HG02885 (cell line): Measurements from ENCODE around the gene NT5DC3.

ENCODE experiments used
- ATAC-seq: cut with Tn5 transposase; IDR thresholded peaks from one replicate; pipeline ENCODE4 v1.9.1; 2021; ENCODE audit warnings: mild to moderate bottlenecking; ENCODE audit not compliant: unreplicated experiment, poor library complexity

NT5DC3 gene

DNA sequence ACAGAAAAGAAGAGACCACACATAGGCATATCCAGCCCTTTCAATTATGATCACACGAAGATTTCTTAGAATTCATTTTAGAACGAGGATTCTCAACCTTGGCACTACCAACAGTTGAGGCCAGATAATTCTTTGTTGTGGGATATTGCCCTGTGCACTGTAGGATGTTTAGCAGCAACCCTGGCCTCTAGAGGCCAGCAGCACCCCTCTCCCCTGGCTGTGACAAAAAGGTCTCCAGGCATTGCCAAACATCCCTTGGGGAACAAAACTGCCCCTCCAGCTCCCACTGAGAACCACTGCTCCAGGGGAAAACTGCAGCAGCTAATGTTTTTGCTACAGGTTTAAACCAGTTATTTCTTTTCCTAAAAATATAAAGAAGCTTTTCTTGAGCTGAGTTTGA lies 7.1 kb downstream of the NT5DC3 start:
- no peak for ATAC-seq

DNA sequence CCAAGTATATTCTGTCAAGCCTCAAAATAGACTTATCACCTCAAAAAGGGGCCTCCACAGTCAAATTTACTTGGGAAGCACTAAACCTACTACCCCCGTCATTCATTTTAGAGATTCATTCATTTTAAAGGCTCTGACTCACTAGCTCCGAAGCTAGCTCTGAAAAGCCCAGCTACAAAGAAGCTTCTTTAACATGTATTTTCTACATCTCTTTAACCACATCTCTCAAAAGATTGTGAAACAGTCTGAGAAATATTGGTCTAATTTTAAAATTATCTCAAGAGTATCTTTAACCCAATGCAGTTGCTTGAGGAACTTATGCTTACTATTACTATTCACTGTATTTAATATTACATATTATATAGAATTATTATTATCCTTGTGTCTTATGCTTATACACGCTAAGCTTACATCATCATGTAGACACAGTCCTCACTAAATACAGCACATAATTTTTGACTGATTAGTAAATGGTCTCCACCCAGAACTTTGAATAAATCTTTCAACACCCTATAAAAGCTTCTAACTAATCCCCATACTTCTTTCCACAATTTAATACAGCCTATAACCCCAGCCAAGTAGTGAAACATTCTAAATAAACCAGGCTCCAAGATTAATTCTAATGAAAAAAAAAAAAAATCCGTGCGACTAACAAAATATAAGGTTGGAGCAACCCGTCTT lies 7.8 kb downstream of the NT5DC3 start:
- ATAC-seq = no peak

- ATAC-seq = no peak
Measured at GRCh38 chr12:103832048-103832997, 8.7 kb downstream of the NT5DC3 start.

- ATAC-seq = no peak
Measured at GRCh38 chr12:103830730-103831320, 10.2 kb downstream of the NT5DC3 start.

- ATAC-seq = no peak
Measured at GRCh38 chr12:103830025-103830725, 10.9 kb downstream of the NT5DC3 start.

GRCh38 chr12:103829092-103829491 lies 11.9 kb downstream of the NT5DC3 start:
- no peak for ATAC-seq

GRCh38 chr12:103827911-103828391 lies 13.1 kb downstream of the NT5DC3 start:
- no peak for ATAC-seq

- ATAC-seq = no peak
Measured at GRCh38 chr12:103824845-103825244, 16.2 kb downstream of the NT5DC3 start.

DNA sequence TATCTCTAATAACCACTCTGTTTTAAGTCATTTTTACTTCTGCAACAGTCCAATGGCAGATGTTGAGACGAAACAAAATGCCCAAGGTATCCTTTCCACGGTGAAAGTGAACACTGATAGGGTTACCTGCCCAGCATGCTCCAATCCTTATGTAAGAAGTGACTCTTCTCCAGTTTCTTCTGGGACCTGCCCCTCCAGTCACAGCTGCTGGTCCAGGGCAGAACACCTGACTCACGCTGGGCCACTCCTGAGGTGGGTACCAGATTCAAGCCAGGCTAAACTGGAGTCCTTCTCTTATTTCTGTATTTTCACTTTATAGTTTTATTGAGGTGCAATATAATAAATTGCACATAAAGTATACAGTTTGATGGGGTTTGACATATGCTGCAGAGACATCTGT lies 16.7 kb downstream of the NT5DC3 start:
- ATAC-seq = no peak

- no peak for ATAC-seq
Measured at GRCh38 chr12:103823871-103824270, 17.2 kb downstream of the NT5DC3 start.

DNA sequence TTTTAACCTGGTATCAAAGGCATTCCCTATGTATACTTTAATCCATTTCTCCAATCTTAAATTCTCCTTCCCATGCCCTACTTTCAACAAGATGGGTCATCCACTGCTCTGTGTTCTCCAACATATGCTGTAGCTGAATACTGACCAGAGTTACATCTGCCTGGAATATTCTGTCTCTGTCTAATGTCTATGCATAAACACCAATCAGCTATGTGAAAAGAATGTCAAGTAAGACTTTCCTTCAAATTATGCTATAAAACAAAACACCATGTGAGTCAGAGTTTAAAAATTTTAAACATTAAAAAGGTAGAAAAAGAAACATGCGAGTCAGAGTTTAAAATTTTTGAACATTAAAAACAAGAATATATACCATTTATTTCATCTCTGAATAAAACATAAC lies 19.3 kb downstream of the NT5DC3 start:
- ATAC-seq = no peak

DNA sequence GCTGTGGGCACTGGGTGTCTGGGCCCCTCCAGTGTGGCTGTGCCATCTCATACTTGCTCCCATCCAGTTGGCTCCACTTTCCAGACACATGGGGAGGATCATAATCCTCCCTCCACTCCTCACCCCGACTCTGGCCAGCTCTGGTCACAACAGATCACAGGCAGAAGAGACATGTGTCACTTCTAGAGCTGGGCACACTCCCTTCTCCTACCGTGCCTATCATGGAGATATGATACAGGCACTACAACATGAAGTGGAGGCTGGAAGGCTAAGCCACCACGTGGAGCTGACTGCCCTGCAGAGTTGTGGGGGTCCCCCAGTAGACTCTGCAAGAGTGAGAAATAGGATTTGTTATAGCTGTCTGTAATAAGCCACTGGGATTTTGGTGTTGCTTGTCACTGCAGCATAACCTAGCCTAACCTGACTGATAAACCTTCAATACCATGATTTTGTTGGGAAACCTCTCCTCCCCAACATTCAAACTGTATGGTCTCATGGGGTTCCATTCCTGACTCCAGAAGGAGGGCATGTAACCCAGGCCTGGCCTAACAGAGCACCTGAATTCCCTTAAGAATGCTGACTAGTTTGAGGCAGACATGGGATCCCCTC lies 20.0 kb downstream of the NT5DC3 start:
- ATAC-seq = no peak

DNA sequence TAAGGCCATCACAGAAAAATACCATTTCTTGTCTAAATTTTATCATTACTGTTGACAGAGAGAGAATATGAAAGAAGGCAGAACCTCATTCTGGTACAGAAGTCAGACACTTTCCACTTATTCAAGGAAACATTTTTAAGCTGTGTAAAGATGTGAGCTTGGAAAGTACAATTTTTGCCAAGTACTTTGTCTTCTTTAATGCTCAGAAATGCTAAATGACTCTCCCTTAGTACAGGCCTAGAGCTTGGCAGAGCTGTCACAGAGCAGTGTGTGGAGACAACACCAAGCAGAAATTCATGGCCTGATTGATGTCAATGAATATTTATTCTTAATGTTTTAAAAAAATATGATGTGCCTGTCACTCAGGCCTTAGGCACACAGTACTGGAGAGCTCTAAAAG lies 20.7 kb downstream of the NT5DC3 start:
- no peak for ATAC-seq

GRCh38 chr12:103819892-103820291 lies 21.1 kb downstream of the NT5DC3 start:
- no peak for ATAC-seq

GRCh38 chr12:103819312-103819711 lies 21.7 kb downstream of the NT5DC3 start:
- ATAC-seq = no peak

DNA sequence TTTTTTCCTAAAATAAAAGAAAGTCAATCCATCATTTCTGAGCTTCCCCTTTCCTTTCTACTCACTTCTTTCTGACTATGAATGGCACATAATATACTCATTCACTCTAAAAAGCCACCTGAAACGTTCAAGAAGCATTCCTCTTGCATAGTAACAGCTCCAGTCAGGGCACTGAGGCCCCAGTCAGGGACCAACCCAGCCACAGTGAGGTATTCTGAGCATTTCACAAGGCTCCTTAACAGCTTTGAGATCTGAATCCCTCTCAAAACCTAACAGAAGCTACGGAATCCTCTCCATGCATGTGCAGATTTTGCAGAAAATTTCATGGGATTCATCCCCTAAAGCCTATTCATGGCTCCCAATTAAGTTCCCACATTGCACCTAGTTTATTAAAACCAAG lies 23.2 kb downstream of the NT5DC3 start:
- no peak for ATAC-seq

- ATAC-seq = no peak
Measured at GRCh38 chr12:103816663-103817062, 24.4 kb downstream of the NT5DC3 start.

GRCh38 chr12:103814436-103814835 lies 26.6 kb downstream of the NT5DC3 start:
- ATAC-seq = no peak

GRCh38 chr12:103813949-103814348 lies 27.1 kb downstream of the NT5DC3 start:
- ATAC-seq = no peak

DNA sequence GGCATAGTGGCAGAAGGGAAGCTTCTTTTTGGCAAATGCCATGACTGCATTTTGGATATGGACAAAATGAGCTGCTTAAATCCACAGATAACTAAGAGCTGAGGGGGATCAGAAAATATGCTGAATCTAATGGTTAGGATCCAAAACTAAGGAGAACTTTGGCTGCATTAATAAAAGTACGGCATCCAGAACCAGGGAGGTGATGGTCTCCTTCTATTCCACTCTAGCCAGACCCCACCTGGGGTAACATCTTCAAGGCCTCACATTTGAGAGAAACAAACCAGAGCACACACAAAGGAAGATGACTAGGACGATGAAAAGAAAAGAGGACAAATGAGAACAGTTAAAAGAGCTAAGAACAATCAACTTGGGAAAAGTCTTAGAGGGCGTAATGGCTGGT lies 27.6 kb downstream of the NT5DC3 start:
- ATAC-seq = no peak
